Activated CD4-positive, alpha-beta memory T cell treated with anti-CD3 and anti-CD28 coated beads for 36 hours (primary cell): ENCODE measurements around the gene ATP8B3. TPM values are rescaled to one million over a fixed set of nuclear protein-coding genes. Genes with fewer than 3 reads are reported as not detected.

ENCODE experiments used
- CTCF ChIA-PET: fragments of 350-600 bp; sonication (Branson Sonifier 250); formaldehyde crosslinking; loops from one replicate; lab custom pipeline; 2021; ENCODE audit warnings: antibody characterized with exemption, inconsistent platforms; lab: Charles Lee
- POLR2A ChIA-PET: fragments of 350-600 bp; sonication (Branson Sonifier 250); formaldehyde crosslinking; loops from one replicate; lab custom pipeline; 2021; ENCODE audit warnings: antibody characterized with exemption; lab: Charles Lee
- DNase-seq: peaks from one replicate; pipeline ENCODE4 v3.0.0-alpha.2; 2020
- H3K27ac Mint-ChIP-seq: one replicate; pipeline ENCODE4 v1.8.0; 2021; ENCODE audit warnings: mixed read lengths
- H3K27me3 Mint-ChIP-seq: one replicate; pipeline ENCODE4 v1.8.0; 2021; ENCODE audit warnings: mixed read lengths
- H3K36me3 Mint-ChIP-seq: one replicate; pipeline ENCODE4 v1.8.0; 2021; ENCODE audit warnings: mixed read lengths
- H3K4me1 Mint-ChIP-seq: one replicate; pipeline ENCODE4 v1.8.0; 2021; ENCODE audit warnings: low read depth, mixed read lengths
- H3K4me3 Mint-ChIP-seq: one replicate; pipeline ENCODE4 v1.8.0; 2021; ENCODE audit warnings: mild to moderate bottlenecking, mixed read lengths
- H3K9me3 Mint-ChIP-seq: one replicate; pipeline ENCODE4 v1.8.0; 2021; ENCODE audit warnings: mixed read lengths
- intact Hi-C: fragments of 100-400 bp; cut with micrococcal nuclease; formaldehyde crosslinking; loops from one replicate; pipeline ENCODE4 v1.15.1; 2023
- total RNA-seq, 2 experiments: library from RNA; stranded (reverse); gene quantifications; one replicate each; pipeline ENCODE4 v1.2.3, GENCODE V29; 2021

ATP8B3 gene
- total RNA-seq, 2 experiments from 2014 or later: 9.6 to 10.0 TPM

- ChIA-PET CTCF (interaction anchor here (0.6 to 1.1 kb wide), 4 partner anchors 10 to 250 kb away, joined by 3 to 4 read pairs (median 4); no protein-coding TSS in a partner anchor), POLR2A (no interaction called here)
- Mint-ChIP-seq H3K4me3 (no peak overlapping the region), H3K9me3 (no peaks in the 10 kb centered on the region), H3K4me1 (peaks cover 3% of the 10 kb centered on the region), H3K27me3 (peaks cover 15% of the 10 kb centered on the region), H3K36me3 (no peaks in the 10 kb centered on the region), H3K27ac (no peak overlapping the region)
- intact Hi-C loops: no loop called here
- DNase-seq: no peak
Measured at GRCh38 chr19:1796395-1797142, 15.5 kb downstream of the ATP8B3 start.

GRCh38 chr19:1794424-1795172, 17.5 kb downstream of the ATP8B3 start:
- peak; percentile 22 for DNase-seq
- Mint-ChIP-seq H3K27ac (no peak overlapping the region), H3K27me3 (peaks cover 15% of the 10 kb centered on the region), H3K4me1 (peaks cover 3% of the 10 kb centered on the region), H3K36me3 (no peaks in the 10 kb centered on the region), H3K4me3 (no peak overlapping the region), H3K9me3 (no peaks in the 10 kb centered on the region)
- intact Hi-C loops: no loop called here
- CTCF ChIA-PET: interaction anchor here (1.2 to 4.2 kb wide), 7 partner anchors 13 to 248 kb away, joined by 3 to 32 read pairs (median 8); no protein-coding TSS in a partner anchor
- POLR2A ChIA-PET: no interaction called here

GRCh38 chr19:1791879-1792278, 20.2 kb downstream of the ATP8B3 start:
- CTCF ChIA-PET: interaction anchor here (0.7 to 4.2 kb wide), 3 partner anchors 10 to 235 kb away, joined by 4 to 32 read pairs (median 5); no protein-coding TSS in a partner anchor
- Mint-ChIP-seq H3K27ac (no peak overlapping the region), H3K27me3 (peaks cover 13% of the 10 kb centered on the region), H3K4me3 (no peak overlapping the region), H3K4me1 (peaks cover 3% of the 10 kb centered on the region), H3K36me3 (no peaks in the 10 kb centered on the region), H3K9me3 (no peaks in the 10 kb centered on the region)
- no peak for DNase-seq
- intact Hi-C loops: no loop called here
- POLR2A ChIA-PET: no interaction called here

GRCh38 chr19:1790054-1790792, 21.9 kb downstream of the ATP8B3 start:
- intact Hi-C loops: no loop called here
- no peak for DNase-seq
- Mint-ChIP-seq H3K4me3 (no peak overlapping the region), H3K36me3 (no peaks in the 10 kb centered on the region), H3K9me3 (no peaks in the 10 kb centered on the region), H3K27ac (no peak overlapping the region), H3K27me3 (peaks cover 8% of the 10 kb centered on the region), H3K4me1 (no peaks in the 10 kb centered on the region)
- POLR2A ChIA-PET: no interaction called here
- CTCF ChIA-PET: interaction anchor here (1.3 to 1.6 kb wide), 3 partner anchors 19 to 36 kb away, joined by 5 to 6 read pairs (median 6); no protein-coding TSS in a partner anchor

- DNase-seq: no peak
- CTCF ChIA-PET: interaction anchor here (1.3 to 1.6 kb wide), 4 partner anchors 9 to 37 kb away, joined by 4 to 6 read pairs (median 6); no protein-coding TSS in a partner anchor
- no peak overlapping the region for H3K27ac Mint-ChIP-seq
- POLR2A ChIA-PET: no interaction called here
- intact Hi-C loops: loop anchor here (2.0 kb wide), 1 partner anchor 23 kb away; the partner anchor contains the start of gene ATP8B3
- no peaks in the 10 kb centered on the region for H3K36me3 Mint-ChIP-seq
- H3K27me3 Mint-ChIP-seq: peaks cover 5% of the 10 kb centered on the region
- no peak overlapping the region for H3K4me3 Mint-ChIP-seq
- H3K9me3 Mint-ChIP-seq: no peaks in the 10 kb centered on the region
- H3K4me1 Mint-ChIP-seq: no peaks in the 10 kb centered on the region
Measured at GRCh38 chr19:1789261-1790041, 22.6 kb downstream of the ATP8B3 start.

GRCh38 chr19:1787116-1787515, 25.0 kb downstream of the ATP8B3 start:
- ChIA-PET POLR2A (no interaction called here), CTCF (interaction anchor here (0.9 to 1.9 kb wide), 4 partner anchors 8 to 42 kb away, joined by 3 to 11 read pairs (median 4); no protein-coding TSS in a partner anchor)
- no peaks in the 10 kb centered on the region for H3K4me1 Mint-ChIP-seq
- H3K36me3 Mint-ChIP-seq: no peaks in the 10 kb centered on the region
- H3K27ac Mint-ChIP-seq: no peak overlapping the region
- no peak for DNase-seq
- no peaks in the 10 kb centered on the region for H3K9me3 Mint-ChIP-seq
- H3K27me3 Mint-ChIP-seq: peaks cover 17% of the 10 kb centered on the region
- H3K4me3 Mint-ChIP-seq: no peak overlapping the region
- intact Hi-C loops: no loop called here

- no peak overlapping the region for H3K4me3 Mint-ChIP-seq
- peaks cover 2% of the 10 kb centered on the region for H3K9me3 Mint-ChIP-seq
- ChIA-PET POLR2A (no interaction called here), CTCF (interaction anchor here (0.7 to 1.9 kb wide), 5 partner anchors 10 to 49 kb away, joined by 3 to 4 read pairs (median 3); no protein-coding TSS in a partner anchor)
- no peak for DNase-seq
- H3K4me1 Mint-ChIP-seq: no peaks in the 10 kb centered on the region
- H3K27ac Mint-ChIP-seq: no peak overlapping the region
- H3K27me3 Mint-ChIP-seq: peaks cover 17% of the 10 kb centered on the region
- intact Hi-C loops: no loop called here
- H3K36me3 Mint-ChIP-seq: no peaks in the 10 kb centered on the region
Measured at GRCh38 chr19:1786668-1787067, 25.4 kb downstream of the ATP8B3 start.

GRCh38 chr19:1785310-1785709, 26.8 kb downstream of the ATP8B3 start:
- Mint-ChIP-seq H3K4me1 (no peaks in the 10 kb centered on the region), H3K27ac (no peak overlapping the region), H3K9me3 (peaks cover 7% of the 10 kb centered on the region), H3K36me3 (no peaks in the 10 kb centered on the region), H3K27me3 (peaks cover 25% of the 10 kb centered on the region), H3K4me3 (no peak overlapping the region)
- ChIA-PET POLR2A (no interaction called here), CTCF (interaction anchor here (0.7 to 1.2 kb wide), 3 partner anchors 40 to 113 kb away, joined by 3 read pairs; no protein-coding TSS in a partner anchor)
- intact Hi-C loops: no loop called here
- DNase-seq: no peak

- Mint-ChIP-seq H3K36me3 (no peaks in the 10 kb centered on the region), H3K4me3 (no peak overlapping the region), H3K27me3 (peaks cover 35% of the 10 kb centered on the region), H3K9me3 (peaks cover 7% of the 10 kb centered on the region), H3K27ac (no peak overlapping the region), H3K4me1 (no peaks in the 10 kb centered on the region)
- intact Hi-C loops: no loop called here
- DNase-seq: no peak
- POLR2A ChIA-PET: no interaction called here
- CTCF ChIA-PET: interaction anchor here (1.5 to 4.0 kb wide), 3 partner anchors 10 to 112 kb away, joined by 4 to 32 read pairs (median 21); no protein-coding TSS in a partner anchor
Measured at GRCh38 chr19:1783874-1784273, 28.2 kb downstream of the ATP8B3 start.

GRCh38 chr19:1783354-1783753, 28.7 kb downstream of the ATP8B3 start:
- no peak overlapping the region for H3K4me3 Mint-ChIP-seq
- ChIA-PET CTCF (interaction anchor here (1.5 to 4.0 kb wide), 4 partner anchors 10 to 211 kb away, joined by 3 to 32 read pairs (median 12); no protein-coding TSS in a partner anchor), POLR2A (no interaction called here)
- H3K9me3 Mint-ChIP-seq: peaks cover 7% of the 10 kb centered on the region
- H3K36me3 Mint-ChIP-seq: no peaks in the 10 kb centered on the region
- DNase-seq: no peak
- H3K27ac Mint-ChIP-seq: no peak overlapping the region
- intact Hi-C loops: no loop called here
- H3K4me1 Mint-ChIP-seq: no peaks in the 10 kb centered on the region
- H3K27me3 Mint-ChIP-seq: peaks cover 38% of the 10 kb centered on the region

- intact Hi-C loops: no loop called here
- Mint-ChIP-seq H3K36me3 (no peaks in the 10 kb centered on the region), H3K4me3 (no peak overlapping the region), H3K9me3 (peaks cover 7% of the 10 kb centered on the region), H3K27me3 (peaks cover 43% of the 10 kb centered on the region), H3K4me1 (no peaks in the 10 kb centered on the region), H3K27ac (no peak overlapping the region)
- DNase-seq: no peak
- CTCF ChIA-PET: interaction anchor here (0.6 to 4.0 kb wide), 9 partner anchors 11 to 236 kb away, joined by 3 to 32 read pairs (median 3); no protein-coding TSS in a partner anchor
- POLR2A ChIA-PET: no interaction called here
Measured at GRCh38 chr19:1782521-1782920, 29.6 kb downstream of the ATP8B3 start.
